B cell (primary cell): Measurements from ENCODE around the gene YY1AP1. TPM values are rescaled to one million over a fixed set of nuclear protein-coding genes. Genes with fewer than 3 reads are reported as not detected.
"Not testable (repeated sequence)": the region's sequence is repeated elsewhere in the genome, so short reads cannot be mapped to it uniquely, and the experiment has no call there.

Experiments
- ATAC-seq: fragments of 200-7000 bp; cut with Tn5 transposase; one replicate; pipeline ENCODE4 v1.10.0; 2021; ENCODE audit warnings: low read depth, mild to moderate bottlenecking, moderate number of reproducible peaks, moderate library complexity
- CTCF ChIA-PET: fragments of 350-600 bp; sonication (Branson Sonifier 250); formaldehyde crosslinking; loops from one replicate; lab custom pipeline; 2021; ENCODE audit warnings: antibody characterized with exemption, inconsistent platforms; lab: Charles Lee
- POLR2A ChIA-PET: fragments of 350-600 bp; sonication (Branson Sonifier 250); formaldehyde crosslinking; loops from one replicate; lab custom pipeline; 2021; ENCODE audit warnings: antibody characterized with exemption; lab: Charles Lee
- DNase-seq: peaks from one replicate; pipeline ENCODE4 v3.0.0; 2013
- H2AFZ ChIP-seq: 2 replicates; pipeline ENCODE4 v1.6.1; 2012; ENCODE audit warnings: mild to moderate bottlenecking, low read depth, low read length; ENCODE audit not compliant: insufficient read depth, poor library complexity, severe bottlenecking
- H3K27ac ChIP-seq, 2 donors: 1 replicate in 1 of 2; 2 replicates in 1 of 2; pipeline ENCODE4 v1.5.1; 2012 to 2013; ENCODE audit warnings: low read length in 2 of 2, mild to moderate bottlenecking in 2 of 2, moderate library complexity in 1 of 2
- H3K27me3 ChIP-seq, 4 experiments: fragments of 200-600 bp in 1 of 4; sonication (generic) in 1 of 4; replicated peaks in 1 of 4; 1 replicate in 2 of 4; 2 replicates in 2 of 4; pipeline versions ENCODE4 v1.6.1 to v1.7.0; 2013 to 2016; ENCODE audit warnings: low read length in 3 of 4, mild to moderate bottlenecking in 2 of 4, mixed read lengths in 1 of 4, moderate library complexity in 1 of 4; ENCODE audit not compliant: insufficient read depth in 4 of 4, control insufficient read depth in 3 of 4; ENCODE audit errors: control extremely low read depth in 1 of 4
- H3K36me3 ChIP-seq, 2 experiments: replicated peaks in 1 of 2; 1 replicate in 1 of 2; 2 replicates in 1 of 2; pipeline versions ENCODE4 v1.6.1 to v1.7.1; 2013; ENCODE audit warnings: low read length in 1 of 2; ENCODE audit not compliant: insufficient read depth in 2 of 2, control insufficient read depth in 1 of 2; ENCODE audit errors: control extremely low read depth in 1 of 2, extremely low read depth in 1 of 2
- H3K4me1 ChIP-seq, 2 donors: fragments of 200-600 bp in 1 of 2; sonication (generic) in 1 of 2; 1 replicate in 1 of 2; 2 replicates in 1 of 2; pipeline versions ENCODE4 v1.5.1 to v1.6.1; 2013 to 2017; ENCODE audit warnings: low read length in 2 of 2; ENCODE audit not compliant: control insufficient read depth in 2 of 2, insufficient read depth in 2 of 2
- H3K4me2 ChIP-seq: replicated peaks from 2 replicates; pipeline ENCODE3; 2012; ENCODE audit warnings: mild to moderate bottlenecking, low read depth, low read length; ENCODE audit not compliant: poor library complexity, severe bottlenecking
- H3K4me3 ChIP-seq, 5 experiments: fragments of 200-600 bp in 1 of 5; sonication (generic) in 1 of 5; 1 replicate in 3 of 5; 2 replicates in 2 of 5; pipeline versions ENCODE4 v1.5.1 to v1.7.0; 2011 to 2016; ENCODE audit warnings: low read length in 4 of 5, mild to moderate bottlenecking in 4 of 5, low read depth in 2 of 5, control low read depth in 1 of 5, moderate library complexity in 1 of 5; ENCODE audit not compliant: insufficient read depth in 1 of 5; ENCODE audit errors: control extremely low read depth in 1 of 5, extremely low read depth in 1 of 5
- H3K79me2 ChIP-seq: fragments of 200-600 bp; sonication (generic); one replicate; pipeline ENCODE4 v1.6.0; 2016; ENCODE audit warnings: low read length; ENCODE audit not compliant: control insufficient read depth, insufficient read depth
- H3K9ac ChIP-seq: fragments of 200-600 bp; sonication (generic); 2 replicates; pipeline ENCODE4 v1.6.1; 2017; ENCODE audit warnings: mild to moderate bottlenecking, low read length, moderate library complexity
- H3K9me3 ChIP-seq, 3 donors: one replicate each; pipeline versions ENCODE4 v1.6.1 to v1.7.1; 2013; ENCODE audit warnings: low read length in 2 of 3; ENCODE audit not compliant: control insufficient read depth in 2 of 3, insufficient read depth in 1 of 3; ENCODE audit errors: control extremely low read depth in 1 of 3
- H4K20me1 ChIP-seq: 2 replicates; pipeline ENCODE4 v1.6.0; 2012; ENCODE audit warnings: mild to moderate bottlenecking, low read length; ENCODE audit not compliant: insufficient read depth, control insufficient read depth, poor library complexity, severe bottlenecking
- H3K27ac Mint-ChIP-seq: one replicate; pipeline ENCODE4 v1.8.0; 2021; ENCODE audit warnings: mixed read lengths
- H3K27me3 Mint-ChIP-seq: one replicate; pipeline ENCODE4 v1.8.0; 2021; ENCODE audit warnings: mixed read lengths
- H3K4me1 Mint-ChIP-seq: one replicate; pipeline ENCODE4 v1.8.0; 2021; ENCODE audit warnings: mixed read lengths
- H3K4me3 Mint-ChIP-seq: one replicate; pipeline ENCODE4 v1.8.0; 2021; ENCODE audit warnings: mixed read lengths
- H3K9me3 Mint-ChIP-seq: one replicate; pipeline ENCODE4 v1.8.0; 2022; ENCODE audit warnings: mixed read lengths; ENCODE audit not compliant: insufficient read depth
- CTCF ChIP-seq: fragments of 200-600 bp; IDR thresholded peaks from one replicate; pipeline ENCODE4 v1.8.0; 2022; ENCODE audit warnings: antibody characterized with exemption, mild to moderate bottlenecking
- EZH2 ChIP-seq: IDR thresholded peaks from 2 replicates; pipeline ENCODE4 v1.6.1; 2012; ENCODE audit warnings: borderline replicate concordance, low read depth, mild to moderate bottlenecking, moderate library complexity, low read length; ENCODE audit not compliant: insufficient read depth, poor library complexity, severe bottlenecking
- WGBS: methylation state at CpG from one replicate; pipeline ENCODE4 v1.1.5; 2013; ENCODE audit warnings: missing lambda C conversion rate; ENCODE audit not compliant: insufficient coverage; 5-methylcytosine and 5-hydroxymethylcytosine counted together
- intact Hi-C: fragments of 100-400 bp; cut with micrococcal nuclease; formaldehyde crosslinking; loops from one replicate; pipeline ENCODE4 v1.10.0; 2022
- polyA plus RNA-seq: library from polyadenylated mRNA; depleted of rRNA; stranded (reverse); fragments of >200 nt; gene quantifications from 2 replicates; pipeline ENCODE4 v1.2.3, GENCODE V29; 2012
- total RNA-seq, 2 donors: library from RNA; stranded (reverse); fragments of 120-200 nt in 1 of 2; gene quantifications; 1 replicate in 1 of 2; 2 replicates in 1 of 2; pipeline versions ENCODE4 v1.2.3 to v1.2.4, GENCODE V29; 2013 to 2022

YY1AP1 gene
- total and polyA plus RNA-seq, 2 donors (not counting 1 experiment from before 2014, with no cell fraction given) = 95.4 to 156 TPM

DNA sequence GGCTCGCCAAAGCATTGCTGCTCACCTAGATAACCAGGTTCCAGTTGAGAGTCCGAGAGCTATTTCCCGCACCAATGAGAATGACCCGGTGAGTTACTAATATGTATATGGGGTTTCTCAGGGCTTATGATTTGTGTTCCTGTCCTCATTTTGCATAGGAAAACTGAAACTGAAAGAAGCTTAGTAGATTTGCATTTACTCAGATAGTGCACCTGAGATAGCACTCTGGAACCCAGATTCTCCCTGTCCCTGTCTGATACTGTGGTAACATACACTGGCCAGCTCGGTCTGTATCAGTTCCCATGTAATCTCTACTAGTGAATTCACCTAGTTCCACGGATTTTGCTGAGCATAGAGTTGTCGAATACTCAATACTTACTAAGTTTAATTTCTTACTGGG, 28.5 kb upstream of the YY1AP1 start:
- Histone ChIP-seq H3K4me2 (peak overlapping the region; percentile 39), H3K79me2 (peaks cover 20% of the 10 kb centered on the region), H3K9me3 (no peaks in the 10 kb centered on the region), H3K27me3 (no peaks in the 10 kb centered on the region), H3K36me3 (peaks cover 0 to 8% of the 10 kb centered on the region in 2 experiments), H3K9ac (no peak overlapping the region), H2AFZ (peak overlapping the region; percentile 30), H4K20me1 (no peaks in the 10 kb centered on the region), H3K4me1 (peaks cover 9 to 12% of the 10 kb centered on the region in 2 donors), H3K27ac (peak overlapping the region in 1 of 2 donors; percentile 23), H3K4me3 (peak overlapping the region in 1 of 5 experiments; percentile 3)
- ATAC-seq = peak; percentile 70
- H3K27me3 Mint-ChIP-seq = no peaks in the 10 kb centered on the region
- H3K4me1 Mint-ChIP-seq = peaks cover 16% of the 10 kb centered on the region
- POLR2A ChIA-PET = no interaction called here
- peak overlapping the region; percentile 77 for H3K27ac Mint-ChIP-seq
- WGBS = 50% methylated on average over 3 of the region's 7 CpGs
- CTCF ChIA-PET = no interaction called here
- intact Hi-C loops = no loop called here
- TF ChIP-seq CTCF (no peak), EZH2 (no peak)
- peak; percentile 51 for DNase-seq
- H3K9me3 Mint-ChIP-seq = no peaks in the 10 kb centered on the region
- H3K4me3 Mint-ChIP-seq = peak overlapping the region; percentile 72

DNA sequence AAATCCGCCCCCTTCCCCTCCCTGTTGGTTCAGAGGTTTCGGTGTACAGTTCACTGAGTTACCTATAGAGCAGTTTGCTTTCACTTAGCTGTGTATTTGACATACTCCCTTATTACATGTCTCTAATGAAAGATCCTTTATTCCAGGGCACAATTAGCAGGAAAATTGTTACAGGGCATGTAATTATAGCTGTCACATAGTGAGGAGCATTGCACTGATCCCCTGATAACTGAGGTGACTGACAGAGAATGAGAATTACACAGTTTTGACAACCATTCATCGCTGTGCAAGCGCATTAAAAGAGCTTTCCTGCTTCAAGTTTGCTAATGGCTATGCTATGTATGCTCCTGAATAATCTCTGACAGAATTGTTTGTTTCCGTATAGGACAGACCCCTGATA, 27.2 kb upstream of the YY1AP1 start:
- 100% methylated on average over 3 of the region's 5 CpGs for WGBS
- Histone ChIP-seq H3K9ac (no peak overlapping the region), H2AFZ (no peak overlapping the region), H3K9me3 (no peaks in the 10 kb centered on the region), H3K27me3 (no peaks in the 10 kb centered on the region), H3K27ac (no peak overlapping the region), H3K4me2 (no peak overlapping the region), H3K79me2 (peaks cover 20% of the 10 kb centered on the region), H3K36me3 (peaks cover 0 to 4% of the 10 kb centered on the region in 2 experiments), H4K20me1 (no peaks in the 10 kb centered on the region), H3K4me1 (peaks cover 9 to 12% of the 10 kb centered on the region in 2 donors), H3K4me3 (no peak overlapping the region)
- ChIA-PET CTCF (interaction anchor here (1.7 kb wide), 1 partner anchor 13 kb away, joined by 5 read pairs; no protein-coding TSS in a partner anchor), POLR2A (no interaction called here)
- DNase-seq = no peak
- H3K27me3 Mint-ChIP-seq = no peaks in the 10 kb centered on the region
- no peak overlapping the region for H3K4me3 Mint-ChIP-seq
- peak overlapping the region; percentile 59 for H3K27ac Mint-ChIP-seq
- no peaks in the 10 kb centered on the region for H3K9me3 Mint-ChIP-seq
- H3K4me1 Mint-ChIP-seq = peaks cover 16% of the 10 kb centered on the region
- TF ChIP-seq CTCF = no peak
- TF ChIP-seq EZH2 = no peak
- intact Hi-C loops = no loop called here
- ATAC-seq = no peak

- CTCF ChIA-PET = interaction anchor here (0.6 to 1.7 kb wide), 3 partner anchors 14 to 803 kb away, joined by 3 to 5 read pairs (median 3); no protein-coding TSS in a partner anchor
Observed at GRCh38 chr1:155715056-155715455, 26.5 kb upstream of the YY1AP1 start.

More at GRCh38 chr1:155715056-155715455, 26.5 kb upstream of the YY1AP1 start:
- H3K9me3 ChIP-seq, DNase-seq, H3K4me2 ChIP-seq, H3K9ac ChIP-seq, H3K4me3 ChIP-seq, POLR2A ChIA-PET, H2AFZ ChIP-seq, H3K27me3 ChIP-seq, H3K27me3 Mint-ChIP-seq, H3K9me3 Mint-ChIP-seq, H3K4me3 Mint-ChIP-seq, H3K36me3 ChIP-seq, H3K27ac ChIP-seq, ATAC-seq, H3K27ac Mint-ChIP-seq, H4K20me1 ChIP-seq, intact Hi-C loops: not testable (repeated sequence)
- 93% methylated on average over 3 of the region's 3 CpGs for WGBS
- H3K79me2 ChIP-seq = peaks cover 16% of the 10 kb centered on the region
- peaks cover 9 to 12% of the 10 kb centered on the region in 2 donors for H3K4me1 ChIP-seq
- H3K4me1 Mint-ChIP-seq = peaks cover 16% of the 10 kb centered on the region
